ENCODE results near the gene MAP3K14. TPM values are rescaled to one million over a fixed set of nuclear protein-coding genes. Genes with fewer than 3 reads are reported as not detected.

The MAP3K14 gene
- total RNA-seq, 1 experiment from 2014 or later: 13.2 TPM

- DNase-seq (ENCODE audit: low read depth): no peak
Observed at GRCh38 chr17:45339646-45340605, 23.1 kb upstream of the MAP3K14 start.

GRCh38 chr17:45338996-45339535 is 22.2 kb upstream of the MAP3K14 start:
- no peak for DNase-seq (ENCODE audit: low read depth)

DNA sequence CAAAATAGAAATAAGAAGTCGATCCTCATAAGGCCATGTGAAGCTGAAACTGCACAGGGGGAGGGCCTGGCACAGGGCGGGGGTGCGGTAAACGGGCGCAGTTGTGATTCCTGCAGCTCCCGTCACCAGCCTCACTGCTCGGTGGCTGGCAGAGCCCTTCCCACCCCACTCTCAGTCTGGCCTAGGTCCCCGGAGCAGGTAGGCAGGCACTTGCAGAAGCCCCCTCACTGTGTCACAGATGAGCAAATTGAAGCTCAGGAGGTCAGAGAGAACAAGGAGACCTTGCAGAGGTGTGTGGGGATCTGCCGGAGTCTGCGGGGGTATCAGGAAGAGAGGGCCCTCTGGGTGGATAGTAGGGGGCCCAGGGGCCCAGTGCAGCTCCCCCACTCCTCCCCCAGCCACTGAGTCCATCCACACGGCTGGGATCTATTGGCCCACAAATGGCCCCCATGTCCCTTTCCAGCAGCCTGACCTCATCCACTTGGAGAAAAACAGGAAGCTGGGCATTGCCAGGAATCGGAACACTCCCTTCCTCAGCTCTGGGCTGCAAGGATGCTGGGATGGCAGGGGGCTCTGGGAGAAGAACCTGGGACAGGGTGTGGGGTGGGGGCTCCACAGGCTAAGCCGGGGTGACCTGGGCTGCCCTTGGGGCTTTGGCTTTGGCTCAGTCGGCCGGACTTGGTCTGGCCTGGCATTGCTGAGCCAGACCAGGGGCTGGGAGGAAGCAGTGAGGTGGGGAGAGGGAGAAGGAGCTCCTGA is 21.4 kb upstream of the MAP3K14 start:
- no peak for DNase-seq (ENCODE audit: low read depth)

DNA sequence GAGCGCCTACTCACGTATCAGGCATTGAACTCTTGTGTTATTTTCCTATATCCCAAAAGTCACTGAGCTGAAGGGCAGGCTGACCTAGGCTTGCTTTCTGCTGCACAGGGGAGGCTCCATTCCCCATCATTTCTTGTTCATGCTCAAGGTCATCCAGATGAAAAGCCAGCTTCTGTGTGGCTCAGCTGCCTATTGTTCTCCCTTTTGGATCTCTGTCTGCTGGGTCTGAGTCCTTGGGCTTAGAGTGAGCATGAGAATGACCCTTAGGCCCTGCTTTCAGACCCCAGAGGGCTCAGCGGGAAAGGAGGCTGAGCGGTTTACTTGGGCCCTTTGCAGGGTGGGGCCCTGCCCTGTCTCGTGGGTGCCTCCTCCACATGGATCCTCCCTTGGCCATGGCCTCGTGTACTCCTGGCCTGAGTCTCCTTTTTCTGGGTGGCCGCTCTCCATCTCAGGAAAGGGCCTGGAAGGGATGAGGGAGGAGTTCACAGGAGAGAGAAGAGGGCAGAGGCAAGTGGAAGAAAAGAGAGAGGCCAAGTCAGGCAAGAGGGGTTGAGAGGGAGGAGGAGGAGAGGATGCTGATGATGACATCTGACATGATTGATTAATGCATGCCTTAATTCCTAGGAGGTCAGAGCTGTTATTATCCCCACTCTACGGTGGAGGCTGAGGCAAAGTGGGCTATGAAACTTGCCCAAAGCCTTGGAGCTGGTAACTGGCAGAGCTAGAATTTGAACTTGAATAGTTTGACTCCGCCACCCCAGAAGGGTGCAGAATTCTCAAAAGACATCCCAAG is 19.8 kb upstream of the MAP3K14 start:
- no peak for DNase-seq (ENCODE audit: low read depth)

GRCh38 chr17:45335721-45336120 is 18.9 kb upstream of the MAP3K14 start:
- DNase-seq (ENCODE audit: low read depth): no peak

DNA sequence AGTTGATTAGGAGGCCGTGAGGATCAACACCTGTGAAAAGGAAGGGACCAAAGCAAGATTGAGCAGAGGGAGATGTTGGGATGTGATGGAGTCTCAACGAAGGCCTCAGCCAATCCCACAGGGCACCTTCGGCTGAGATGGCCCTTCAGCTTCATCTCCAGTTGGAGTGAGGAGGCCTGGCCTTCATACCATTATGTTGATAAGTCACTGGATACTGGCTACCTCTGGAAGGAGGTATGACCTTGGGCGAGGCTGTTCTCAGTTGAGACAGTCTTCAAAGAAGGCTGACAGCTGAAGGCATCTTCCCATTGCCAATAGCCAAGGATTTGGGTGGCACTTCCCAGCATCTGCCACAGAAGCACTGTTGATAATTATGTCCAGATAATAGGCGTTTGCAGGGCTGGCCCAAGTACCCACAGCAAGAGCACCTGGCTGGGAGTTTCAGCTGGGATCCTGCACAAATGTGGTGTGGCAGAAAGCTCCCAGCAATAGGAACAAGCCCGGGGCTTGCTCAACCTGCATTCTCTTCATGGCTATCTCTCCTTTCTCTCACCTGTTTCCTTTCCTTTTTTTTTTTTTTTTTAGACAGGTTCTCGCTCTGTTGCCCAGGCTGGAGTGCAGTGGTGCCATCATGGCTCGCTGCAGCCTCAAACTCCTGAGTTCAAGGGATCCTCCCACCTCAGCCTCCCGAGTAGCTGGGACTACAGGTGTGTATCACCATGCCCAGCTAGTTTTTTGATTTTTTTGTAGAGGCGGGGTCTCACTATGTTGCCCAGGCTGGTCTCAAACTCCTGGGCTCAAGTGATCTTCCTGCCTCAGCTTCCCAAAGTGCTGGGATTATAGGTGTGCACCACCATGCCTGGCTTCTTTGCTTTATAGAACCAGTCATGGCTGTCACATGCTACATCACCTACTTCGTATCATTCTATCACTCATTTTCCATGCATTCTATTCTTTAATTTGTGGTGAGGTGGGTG is 18.2 kb upstream of the MAP3K14 start:
- DNase-seq (ENCODE audit: low read depth): no peak

DNA sequence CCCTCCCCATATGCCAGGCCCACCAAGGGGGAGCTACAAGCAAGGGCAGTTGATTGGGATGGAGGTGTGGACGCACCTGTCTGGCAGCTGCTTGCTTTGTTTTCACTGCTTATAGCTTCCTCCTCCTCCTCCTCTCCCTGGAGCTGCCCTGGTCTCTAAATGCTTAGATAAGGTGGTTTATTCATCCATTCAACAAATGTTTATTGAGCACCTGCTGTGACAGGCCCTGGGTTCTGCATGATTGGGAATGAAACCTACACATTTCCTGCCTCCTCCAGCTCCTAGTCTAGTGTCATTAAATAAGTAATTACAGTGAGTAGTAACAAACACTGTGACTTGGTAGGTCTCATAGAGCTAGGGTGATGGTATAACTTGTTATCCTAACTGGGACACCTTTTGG is 17.4 kb upstream of the MAP3K14 start:
- no peak for DNase-seq (ENCODE audit: low read depth)

DNA sequence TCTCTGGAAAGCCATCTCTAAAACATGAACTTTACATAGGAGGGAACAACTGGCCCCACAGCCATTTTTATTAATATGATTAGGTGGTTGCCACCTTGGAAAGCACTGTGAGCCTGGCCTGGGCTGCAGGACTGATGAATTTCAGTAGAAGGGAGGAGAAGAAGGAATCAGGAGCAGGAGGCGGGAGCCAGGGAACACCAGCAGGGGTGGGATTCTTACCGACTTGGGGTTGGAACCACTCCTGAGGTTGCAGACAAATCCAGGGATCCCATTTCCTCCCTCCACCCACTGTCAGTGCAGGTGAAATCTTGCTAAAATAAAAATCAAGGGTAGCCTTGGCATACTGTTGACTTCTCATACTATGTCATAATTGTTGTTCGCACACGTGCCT is 16.9 kb upstream of the MAP3K14 start:
- no peak for DNase-seq (ENCODE audit: low read depth)

DNA sequence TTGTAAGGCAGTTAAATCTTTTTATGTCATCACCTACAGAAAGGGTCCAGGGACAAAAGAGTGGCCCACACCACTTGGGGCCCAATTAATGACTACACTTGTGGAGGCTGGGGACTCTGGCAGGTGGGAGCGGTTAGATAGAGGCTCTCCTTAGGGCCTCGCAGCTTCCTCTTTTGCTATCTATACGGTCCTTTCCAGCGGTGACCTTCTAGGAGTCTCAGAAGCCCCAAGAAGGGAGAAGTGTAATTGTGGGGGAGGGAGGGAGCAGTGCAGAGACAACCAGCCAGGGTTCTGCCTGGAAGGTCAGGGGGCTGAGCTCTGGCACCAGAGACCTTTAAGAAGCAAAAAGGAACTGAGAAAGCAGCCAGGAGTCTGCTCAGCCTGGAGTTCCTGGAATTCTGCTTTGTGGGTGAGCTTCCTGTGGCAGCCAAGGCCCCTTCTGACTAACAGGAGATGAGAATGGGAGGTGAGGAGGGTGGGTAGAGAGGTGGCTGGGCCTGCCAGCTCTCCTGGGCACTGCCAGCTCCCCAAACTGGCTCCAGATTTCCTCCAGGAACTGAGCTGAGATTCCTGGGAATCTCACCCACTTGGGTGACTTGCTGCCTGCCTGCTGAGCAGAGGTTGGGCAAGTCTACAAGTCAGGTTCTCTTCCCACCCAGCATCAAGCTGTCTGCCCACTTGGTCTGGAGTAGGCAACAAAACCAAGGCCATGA is 16.3 kb upstream of the MAP3K14 start:
- DNase-seq (ENCODE audit: low read depth): peak; percentile 76

- no peak for DNase-seq (ENCODE audit: low read depth)
Observed at GRCh38 chr17:45332505-45332904, 15.7 kb upstream of the MAP3K14 start.

DNA sequence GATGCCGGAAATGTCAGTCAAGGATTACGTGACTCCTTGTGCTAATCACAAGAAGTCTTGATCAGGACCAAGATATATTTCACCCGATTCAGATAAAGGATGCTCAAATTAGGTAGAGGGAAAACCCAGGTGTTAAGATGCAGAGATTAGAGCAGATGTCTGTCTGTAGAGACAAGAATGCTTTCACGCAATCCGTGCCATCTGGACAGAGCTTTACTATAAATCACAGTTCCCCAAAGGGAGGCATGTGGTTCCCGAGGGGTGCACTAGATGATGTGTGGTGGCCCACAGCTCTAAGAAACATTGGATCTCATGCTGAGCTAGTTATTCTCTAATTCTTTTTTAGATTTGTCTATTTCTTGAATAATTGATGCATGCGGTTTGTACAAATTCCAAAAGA is 9.8 kb upstream of the MAP3K14 start:
- no peak for DNase-seq (ENCODE audit: low read depth)

DNA sequence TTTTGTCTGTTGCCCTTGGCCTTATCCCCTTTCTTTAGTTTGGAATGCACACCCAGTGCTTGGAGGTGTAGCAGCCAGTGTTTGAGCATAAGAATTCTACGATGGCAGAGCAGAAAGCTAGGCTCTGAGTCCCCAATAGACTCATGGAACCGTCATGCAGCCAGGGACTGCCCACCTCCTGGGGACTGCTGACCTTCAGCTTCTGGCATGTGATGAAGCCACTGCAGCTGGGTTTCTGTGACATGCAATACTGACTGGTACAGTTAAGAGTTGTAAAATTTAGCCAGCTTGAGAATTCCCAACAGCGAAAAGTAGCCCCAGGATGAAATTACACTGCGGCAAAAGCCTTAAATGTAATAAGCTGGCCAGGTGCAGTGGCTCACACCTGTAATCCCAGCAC is 9.0 kb upstream of the MAP3K14 start:
- no peak for DNase-seq (ENCODE audit: low read depth)

DNA sequence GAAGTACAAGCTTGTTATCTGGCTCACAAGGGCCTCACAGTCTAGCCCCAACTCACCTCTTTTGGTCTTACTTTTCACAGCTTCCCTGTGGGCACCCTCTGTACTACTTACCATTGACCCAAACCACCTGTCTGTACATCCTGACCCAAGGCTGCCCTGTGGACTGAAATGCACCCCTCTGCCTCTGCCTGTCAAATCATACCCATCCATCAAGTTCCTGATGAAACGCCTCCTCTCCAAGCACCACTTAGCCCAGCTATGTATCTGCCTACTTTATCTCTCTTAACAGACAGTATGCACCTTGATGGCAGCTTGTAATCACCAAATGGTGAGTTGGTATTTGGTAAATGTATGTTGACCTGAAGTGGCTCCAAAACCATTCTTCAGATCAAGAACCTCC is 7.5 kb upstream of the MAP3K14 start:
- no peak for DNase-seq (ENCODE audit: low read depth)

GRCh38 chr17:45322168-45322567 is 5.3 kb upstream of the MAP3K14 start:
- DNase-seq (ENCODE audit: low read depth): no peak

DNA sequence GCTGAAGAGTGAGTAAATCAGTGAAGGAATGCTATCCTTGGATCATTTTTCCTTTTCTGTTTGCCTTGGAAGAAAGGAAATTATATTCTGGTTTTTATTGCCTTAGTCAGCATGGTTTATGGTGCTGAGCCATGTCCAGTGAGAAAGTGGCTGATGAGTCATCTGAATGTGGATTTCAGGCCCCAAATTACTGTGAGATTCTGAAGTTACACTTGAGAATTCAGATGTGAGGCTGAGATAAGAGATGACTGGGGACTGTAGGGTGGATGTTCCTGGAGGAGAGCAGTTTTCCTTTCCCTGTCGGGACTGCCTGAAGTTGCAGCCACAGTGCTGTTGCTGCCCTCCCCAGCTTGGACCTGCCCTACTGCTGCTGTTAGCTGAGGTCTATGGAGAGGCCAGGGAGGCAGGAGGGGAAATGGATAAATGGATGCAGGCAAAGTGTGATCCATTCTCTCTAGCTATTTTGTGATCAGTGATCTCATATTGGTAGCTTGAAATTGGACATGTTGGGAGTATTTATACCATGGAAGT is 4.2 kb upstream of the MAP3K14 start:
- peak; percentile 99 for DNase-seq (ENCODE audit: low read depth)

DNA sequence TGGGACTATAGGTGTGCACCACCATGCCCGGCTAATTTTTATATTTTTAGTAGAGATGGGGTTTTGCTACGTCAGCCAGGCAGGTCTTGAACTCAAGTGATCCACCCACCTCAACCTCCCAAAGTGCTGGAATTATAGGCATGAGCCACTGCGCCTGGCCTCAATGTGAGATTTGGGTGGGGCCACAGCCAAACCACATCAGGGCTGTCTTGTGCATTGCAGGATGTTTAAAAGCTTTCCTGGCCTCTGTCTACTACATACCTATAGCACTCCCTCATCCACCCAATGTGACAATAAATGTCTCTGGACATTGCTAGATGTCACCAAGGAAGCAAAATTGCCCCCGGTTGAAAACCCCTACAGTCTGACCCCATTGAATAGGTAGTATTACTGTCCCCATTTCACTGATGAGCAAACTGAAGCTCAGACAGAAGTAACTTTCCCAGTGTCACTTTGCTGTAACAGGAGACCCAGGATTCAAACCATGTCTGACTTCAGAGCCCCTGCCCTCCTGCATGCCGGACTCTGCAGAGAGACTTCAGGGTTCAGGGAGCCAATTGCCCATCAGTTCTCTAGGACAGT is 3.6 kb upstream of the MAP3K14 start:
- peak; percentile 91 for DNase-seq (ENCODE audit: low read depth)

- DNase-seq (ENCODE audit: low read depth): peak; percentile 89
Observed at GRCh38 chr17:45319239-45319703, 2.5 kb upstream of the MAP3K14 start.

DNA sequence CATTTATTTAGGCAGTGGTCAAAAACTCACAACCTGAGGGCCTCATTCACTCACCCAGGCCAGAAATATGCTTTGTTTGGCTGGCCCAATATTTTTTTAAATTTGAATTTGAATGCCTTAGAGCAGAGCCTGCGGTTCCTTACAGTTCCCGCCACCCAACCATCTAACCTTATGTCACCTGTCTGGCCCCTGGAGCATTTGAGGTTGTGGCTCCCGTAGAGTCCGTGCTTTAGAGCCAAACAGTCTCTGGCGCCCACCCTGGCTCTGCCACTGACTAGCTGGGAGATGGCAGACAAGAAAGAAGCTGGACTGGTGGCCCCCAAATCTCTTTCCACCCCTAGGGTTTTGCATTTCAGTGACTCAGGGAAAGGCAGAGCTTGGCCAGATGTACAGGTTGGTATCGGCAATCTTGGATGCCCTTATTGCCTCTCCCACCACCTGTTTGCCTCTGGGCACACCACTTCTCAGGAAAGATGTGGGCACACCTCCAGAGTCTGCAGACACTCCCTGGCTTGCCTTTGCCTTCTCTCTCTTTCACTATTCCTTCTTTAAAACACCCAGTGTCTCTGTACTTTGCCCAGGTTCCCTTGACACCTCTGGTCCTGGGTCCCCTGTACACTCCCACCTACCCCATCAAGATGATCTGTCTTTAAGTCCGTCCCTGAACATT is 1.9 kb upstream of the MAP3K14 start:
- DNase-seq (ENCODE audit: low read depth): no peak

Data from HT1080 (cell line).